Progenitor cell of endocrine pancreas (in vitro differentiated cells): Measurements from ENCODE around the gene PPM1A. TPM values are rescaled to one million over a fixed set of nuclear protein-coding genes. Genes with fewer than 3 reads are reported as not detected.

Source experiments
- DNase-seq: peaks from one replicate; pipeline ENCODE4 v3.0.0; 2021; ENCODE audit warnings: low spot score; ENCODE audit not compliant: unreplicated experiment
- H3K27ac Mint-ChIP-seq: 2 replicates; pipeline ENCODE4 v1.8.0; 2021; ENCODE audit warnings: mild to moderate bottlenecking, moderate library complexity, mixed read lengths
- H3K27me3 Mint-ChIP-seq: 2 replicates; pipeline ENCODE4 v1.8.0; 2021; ENCODE audit warnings: mixed read lengths
- H3K36me3 Mint-ChIP-seq: 2 replicates; pipeline ENCODE4 v1.8.0; 2022; ENCODE audit warnings: mixed read lengths; ENCODE audit not compliant: insufficient read depth
- H3K4me1 Mint-ChIP-seq: 2 replicates; pipeline ENCODE4 v1.8.0; 2021; ENCODE audit warnings: low read depth, mixed read lengths
- H3K4me3 Mint-ChIP-seq: 2 replicates; pipeline ENCODE4 v1.8.0; 2021; ENCODE audit warnings: low read depth, mild to moderate bottlenecking, moderate library complexity, mixed read lengths
- H3K9me3 Mint-ChIP-seq: 2 replicates; pipeline ENCODE4 v1.8.0; 2021; ENCODE audit warnings: low read depth, mixed read lengths
- CTCF ChIP-seq: fragments of 200-600 bp; sonication (generic); IDR thresholded peaks from one replicate; pipeline ENCODE4 v1.5.0; 2021; ENCODE audit warnings: antibody characterized with exemption, mild to moderate bottlenecking; ENCODE audit not compliant: unreplicated experiment
- total RNA-seq: library from RNA; stranded (reverse); gene quantifications from 2 replicates; pipeline ENCODE4 v1.2.1, GENCODE V29; 2021

Gene PPM1A
- total RNA-seq, 1 donor from 2014 or later = 43.1 TPM

GRCh38 chr14:60220917-60221316 lies 28.1 kb upstream of the PPM1A start:
- H3K4me1 Mint-ChIP-seq = peaks cover 13% of the 10 kb centered on the region
- no peak overlapping the region for H3K4me3 Mint-ChIP-seq
- no peaks in the 10 kb centered on the region for H3K36me3 Mint-ChIP-seq
- no peak for TF ChIP-seq CTCF
- H3K27me3 Mint-ChIP-seq = no peaks in the 10 kb centered on the region
- no peak for DNase-seq
- H3K9me3 Mint-ChIP-seq = no peaks in the 10 kb centered on the region
- no peak overlapping the region for H3K27ac Mint-ChIP-seq

DNA sequence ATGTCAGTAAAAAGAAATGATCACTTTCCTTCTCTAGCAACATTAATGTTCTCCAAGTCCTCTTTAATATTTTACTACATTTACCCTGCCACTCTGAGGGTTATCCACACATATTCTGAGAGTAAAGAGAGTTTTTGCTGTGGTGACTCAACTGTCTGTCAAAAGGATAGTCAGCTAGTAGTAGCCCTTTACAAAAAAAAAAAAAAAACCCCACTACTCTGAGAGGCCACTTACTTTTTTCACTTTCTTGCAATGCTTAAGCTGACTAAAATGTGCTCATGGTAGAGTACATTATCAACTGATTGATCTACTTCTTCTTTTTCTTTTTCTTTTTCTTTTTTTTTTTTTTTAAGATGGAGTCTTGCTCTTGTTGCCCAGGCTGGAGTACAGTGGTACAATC lies 27.6 kb upstream of the PPM1A start:
- Mint-ChIP-seq H3K27me3 (no peaks in the 10 kb centered on the region), H3K36me3 (no peaks in the 10 kb centered on the region), H3K4me1 (peaks cover 13% of the 10 kb centered on the region), H3K4me3 (no peak overlapping the region), H3K9me3 (no peaks in the 10 kb centered on the region), H3K27ac (no peak overlapping the region)
- no peak for TF ChIP-seq CTCF
- DNase-seq = no peak

DNA sequence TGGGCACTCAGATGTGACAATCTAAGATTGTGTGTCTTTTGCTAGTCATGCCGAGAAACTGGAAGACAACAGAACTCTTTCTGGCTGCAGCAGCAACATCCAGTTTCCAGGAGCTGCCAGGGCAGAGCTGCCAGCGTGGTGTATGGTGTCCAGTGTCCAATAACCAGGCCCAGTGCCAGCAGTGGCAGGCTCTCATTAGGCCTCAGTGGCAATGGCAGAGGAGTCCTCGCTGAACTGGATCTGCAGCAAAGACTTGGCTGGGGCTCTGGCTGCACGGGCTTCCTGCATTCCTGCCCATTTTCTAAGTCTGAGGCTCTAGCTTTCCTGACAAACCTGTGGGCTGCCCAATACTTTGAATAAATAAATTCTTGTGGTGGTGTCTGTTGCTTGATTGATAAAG lies 26.2 kb upstream of the PPM1A start:
- no peak overlapping the region for H3K27ac Mint-ChIP-seq
- no peaks in the 10 kb centered on the region for H3K36me3 Mint-ChIP-seq
- DNase-seq = no peak
- H3K27me3 Mint-ChIP-seq = no peaks in the 10 kb centered on the region
- H3K4me3 Mint-ChIP-seq = no peak overlapping the region
- H3K9me3 Mint-ChIP-seq = no peaks in the 10 kb centered on the region
- peaks cover 13% of the 10 kb centered on the region for H3K4me1 Mint-ChIP-seq
- no peak for TF ChIP-seq CTCF

- Mint-ChIP-seq H3K4me1 (peaks cover 12% of the 10 kb centered on the region), H3K27ac (no peak overlapping the region), H3K27me3 (no peaks in the 10 kb centered on the region), H3K36me3 (no peaks in the 10 kb centered on the region), H3K4me3 (no peak overlapping the region), H3K9me3 (no peaks in the 10 kb centered on the region)
- TF ChIP-seq CTCF = no peak
- DNase-seq = no peak
These were observed 23.8 kb upstream of the PPM1A start for GRCh38 chr14:60225265-60225664.

GRCh38 chr14:60226298-60226697 lies 22.7 kb upstream of the PPM1A start:
- Mint-ChIP-seq H3K36me3 (no peaks in the 10 kb centered on the region), H3K4me1 (peaks cover 8% of the 10 kb centered on the region), H3K9me3 (peaks cover 7% of the 10 kb centered on the region), H3K4me3 (no peak overlapping the region), H3K27ac (no peak overlapping the region), H3K27me3 (no peaks in the 10 kb centered on the region)
- TF ChIP-seq CTCF = no peak
- DNase-seq = no peak
